ENCODE results near the gene PROM2.

DNA sequence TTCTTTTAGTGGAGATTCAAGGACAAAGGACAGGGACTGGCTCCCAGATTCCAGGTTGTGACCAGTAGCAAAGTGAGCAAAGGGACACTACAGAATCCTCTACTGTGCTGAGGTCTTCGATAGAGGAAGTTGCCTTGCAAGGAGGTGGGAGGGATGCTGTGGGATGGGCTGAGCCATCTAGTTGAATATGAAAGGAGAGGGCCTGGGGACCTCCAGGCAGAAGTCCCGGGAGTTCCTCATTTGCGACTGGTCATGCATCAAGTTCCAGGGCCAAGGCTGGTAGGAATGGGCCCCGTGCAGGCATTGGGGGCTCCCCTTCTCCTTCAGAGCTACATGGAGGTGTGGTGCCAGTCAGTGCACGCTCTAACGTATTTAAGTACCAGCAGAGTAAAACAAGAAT is 12.6 kb upstream of the PROM2 start:
- TF ChIP-seq EP300 (IDR thresholded peaks at IDR 0.05) (no peak), POLR2A (IDR thresholded peaks at IDR 0.05) (no peak)
